T-helper 17 cell (primary cell): ENCODE measurements around the gene FYN. TPM values are rescaled to one million over a fixed set of nuclear protein-coding genes. Genes with fewer than 3 reads are reported as not detected.
"Not testable (repeated sequence)": the region's sequence is repeated elsewhere in the genome, so short reads cannot be mapped to it uniquely, and the experiment has no call there.

Experiments used
- ATAC-seq: fragments of 150-1000 bp; cut with Tn5 transposase; 2 replicates; pipeline ENCODE4 v1.10.0; 2021; ENCODE audit warnings: mild to moderate bottlenecking, moderate library complexity
- DNase-seq, 3 donors: peaks; one replicate each; pipeline versions ENCODE4 v3.0.0 to v3.0.0-alpha.2; 2020 to 2021
- H3K9me3 ChIP-seq: one replicate; pipeline ENCODE4 v1.7.0; 2013; ENCODE audit warnings: low read length, mild to moderate bottlenecking; ENCODE audit not compliant: control insufficient read depth, poor library complexity, severe bottlenecking
- H3K27ac Mint-ChIP-seq: one replicate; pipeline ENCODE4 v1.8.0; 2022; ENCODE audit warnings: mild to moderate bottlenecking, moderate library complexity, mixed read lengths
- H3K27me3 Mint-ChIP-seq: one replicate; pipeline ENCODE4 v1.8.0; 2022; ENCODE audit warnings: mixed read lengths
- H3K36me3 Mint-ChIP-seq: one replicate; pipeline ENCODE4 v1.8.0; 2022; ENCODE audit warnings: low read depth, mixed read lengths
- H3K4me1 Mint-ChIP-seq: one replicate; pipeline ENCODE4 v1.8.0; 2022; ENCODE audit warnings: mild to moderate bottlenecking, mixed read lengths
- H3K4me3 Mint-ChIP-seq: one replicate; pipeline ENCODE4 v1.8.0; 2022; ENCODE audit warnings: mild to moderate bottlenecking, moderate library complexity, mixed read lengths
- total RNA-seq, 4 donors: library from RNA in 2 of 4; stranded (reverse) in 2 of 4; gene quantifications; one replicate each; pipeline ENCODE4 v1.2.3 and lab custom pipeline; 2022 to 2026

FYN gene
- total RNA-seq, 2 donors from 2014 or later = 455 to 472 TPM

GRCh38 chr6:111685058-111685457 is 188.2 kb downstream of the FYN start:
- H3K4me1 Mint-ChIP-seq = peaks cover 69% of the 10 kb centered on the region
- peak overlapping the region; percentile 98 for H3K27ac Mint-ChIP-seq
- H3K9me3 ChIP-seq = no peaks in the 10 kb centered on the region
- peak overlapping the region; percentile 5 for H3K4me3 Mint-ChIP-seq
- peaks cover 18% of the 10 kb centered on the region for H3K36me3 Mint-ChIP-seq
- ATAC-seq = no peak
- DNase-seq = no peak
- H3K27me3 Mint-ChIP-seq = no peaks in the 10 kb centered on the region

DNA sequence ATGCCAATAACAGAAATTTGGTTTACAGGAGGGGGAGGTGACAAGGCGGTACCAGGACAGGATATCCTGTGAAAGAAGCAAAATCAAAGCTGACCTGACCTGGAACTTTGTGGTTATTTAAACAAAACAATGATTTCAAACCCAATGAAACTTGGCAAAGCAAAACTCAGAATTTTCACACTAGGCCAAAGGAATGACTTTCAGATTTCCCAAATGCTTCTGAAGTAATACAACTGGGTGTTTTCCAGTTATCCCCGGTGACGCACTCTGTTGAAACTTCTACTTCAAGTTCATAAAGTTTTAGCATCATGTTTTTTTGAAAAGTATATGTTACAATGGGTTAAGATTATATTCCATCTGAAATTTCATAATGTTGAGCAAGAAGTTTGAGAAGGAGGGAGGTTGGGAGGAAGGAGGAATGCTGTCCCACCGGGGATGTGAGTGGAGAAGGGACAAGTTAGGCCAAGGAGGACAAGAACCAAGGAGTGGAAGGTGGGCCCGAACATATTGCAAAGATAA is 189.4 kb downstream of the FYN start:
- no peaks in the 10 kb centered on the region for H3K9me3 ChIP-seq
- ATAC-seq (peak; percentile 57), DNase-seq (no peak)
- peaks cover 15% of the 10 kb centered on the region for H3K36me3 Mint-ChIP-seq
- peak overlapping the region; percentile 98 for H3K27ac Mint-ChIP-seq
- peak overlapping the region; percentile 77 for H3K4me3 Mint-ChIP-seq
- H3K4me1 Mint-ChIP-seq = peaks cover 72% of the 10 kb centered on the region
- no peaks in the 10 kb centered on the region for H3K27me3 Mint-ChIP-seq

DNA sequence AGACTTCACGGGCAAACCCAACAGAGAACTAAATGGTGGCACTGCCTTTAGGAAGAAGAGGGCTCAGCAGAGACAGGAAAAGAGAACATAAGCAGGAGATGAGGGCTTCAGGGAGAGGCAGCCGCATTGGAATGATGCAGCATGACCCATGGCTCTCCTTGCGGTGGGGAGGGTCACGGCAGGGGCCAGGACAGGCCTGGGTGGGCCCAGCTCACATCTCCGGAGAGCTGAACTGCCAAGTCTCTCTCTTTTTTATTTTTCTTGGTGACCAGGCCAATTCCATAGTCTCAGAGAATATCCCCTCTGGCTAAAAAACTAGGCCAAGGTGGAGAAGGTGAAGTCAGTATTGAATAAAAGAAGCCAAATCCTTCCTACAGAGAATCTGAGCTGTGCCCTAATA is 190.1 kb downstream of the FYN start:
- peak overlapping the region; percentile 98 for H3K27ac Mint-ChIP-seq
- no peaks in the 10 kb centered on the region for H3K27me3 Mint-ChIP-seq
- DNase-seq (no peak), ATAC-seq (no peak)
- H3K4me3 Mint-ChIP-seq = peak overlapping the region; percentile 57
- H3K9me3 ChIP-seq = no peaks in the 10 kb centered on the region
- peaks cover 74% of the 10 kb centered on the region for H3K4me1 Mint-ChIP-seq
- peaks cover 13% of the 10 kb centered on the region for H3K36me3 Mint-ChIP-seq

GRCh38 chr6:111681860-111682259 is 191.4 kb downstream of the FYN start:
- Mint-ChIP-seq H3K27ac (peak overlapping the region; percentile 98), H3K36me3 (peaks cover 13% of the 10 kb centered on the region), H3K4me1 (peaks cover 66% of the 10 kb centered on the region)

GRCh38 chr6:111680811-111681609 is 192.2 kb downstream of the FYN start:
- peak overlapping the region; percentile 98 for H3K27ac Mint-ChIP-seq
- not testable (repeated sequence) for DNase-seq, H3K27me3 Mint-ChIP-seq, ATAC-seq, H3K4me3 Mint-ChIP-seq, H3K9me3 ChIP-seq
- peaks cover 13% of the 10 kb centered on the region for H3K36me3 Mint-ChIP-seq
- peaks cover 67% of the 10 kb centered on the region for H3K4me1 Mint-ChIP-seq

More at GRCh38 chr6:111681860-111682259, 191.4 kb downstream of the FYN start:
- Mint-ChIP-seq H3K4me3 (no peak overlapping the region), H3K27me3 (no peaks in the 10 kb centered on the region)
- DNase-seq (no peak), ATAC-seq (no peak)
- H3K9me3 ChIP-seq = no peaks in the 10 kb centered on the region

DNA sequence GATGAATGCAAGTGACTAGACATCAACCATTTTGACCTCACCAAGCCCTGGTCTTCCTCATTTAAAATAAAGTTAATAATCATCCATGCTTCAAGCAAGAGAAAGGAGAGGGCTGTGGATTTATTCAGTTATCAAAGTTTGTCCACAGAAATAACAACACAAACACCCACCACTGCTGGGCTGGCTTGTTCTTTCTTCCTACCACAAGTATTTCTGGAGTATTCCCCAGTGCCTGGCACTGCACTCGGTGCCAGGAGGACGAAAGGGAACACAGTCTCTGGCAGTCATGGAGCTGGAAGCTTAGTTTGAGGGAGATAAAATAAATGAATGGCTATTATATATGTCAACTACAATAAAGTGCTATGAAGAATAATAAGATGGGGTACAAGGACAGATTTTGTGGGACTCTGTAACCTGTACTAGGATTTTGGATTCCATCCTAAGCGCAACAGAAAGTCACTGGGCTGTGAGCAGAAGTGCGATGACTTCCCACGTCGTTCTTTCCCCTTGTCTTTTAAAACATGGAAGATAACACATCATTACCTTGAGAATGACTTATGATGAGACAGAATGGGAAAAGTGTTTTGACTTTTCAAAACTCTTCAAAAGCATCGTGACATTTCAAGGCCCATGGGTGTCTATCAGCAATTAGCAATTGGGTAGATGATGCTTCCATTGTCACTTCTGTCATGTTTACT is 193.1 kb downstream of the FYN start:
- H3K4me3 Mint-ChIP-seq = no peak overlapping the region
- ATAC-seq (no peak), DNase-seq (no peak)
- H3K27ac Mint-ChIP-seq = peak overlapping the region; percentile 63
- no peaks in the 10 kb centered on the region for H3K9me3 ChIP-seq
- H3K36me3 Mint-ChIP-seq = peaks cover 13% of the 10 kb centered on the region
- H3K4me1 Mint-ChIP-seq = peaks cover 64% of the 10 kb centered on the region
- no peaks in the 10 kb centered on the region for H3K27me3 Mint-ChIP-seq

DNA sequence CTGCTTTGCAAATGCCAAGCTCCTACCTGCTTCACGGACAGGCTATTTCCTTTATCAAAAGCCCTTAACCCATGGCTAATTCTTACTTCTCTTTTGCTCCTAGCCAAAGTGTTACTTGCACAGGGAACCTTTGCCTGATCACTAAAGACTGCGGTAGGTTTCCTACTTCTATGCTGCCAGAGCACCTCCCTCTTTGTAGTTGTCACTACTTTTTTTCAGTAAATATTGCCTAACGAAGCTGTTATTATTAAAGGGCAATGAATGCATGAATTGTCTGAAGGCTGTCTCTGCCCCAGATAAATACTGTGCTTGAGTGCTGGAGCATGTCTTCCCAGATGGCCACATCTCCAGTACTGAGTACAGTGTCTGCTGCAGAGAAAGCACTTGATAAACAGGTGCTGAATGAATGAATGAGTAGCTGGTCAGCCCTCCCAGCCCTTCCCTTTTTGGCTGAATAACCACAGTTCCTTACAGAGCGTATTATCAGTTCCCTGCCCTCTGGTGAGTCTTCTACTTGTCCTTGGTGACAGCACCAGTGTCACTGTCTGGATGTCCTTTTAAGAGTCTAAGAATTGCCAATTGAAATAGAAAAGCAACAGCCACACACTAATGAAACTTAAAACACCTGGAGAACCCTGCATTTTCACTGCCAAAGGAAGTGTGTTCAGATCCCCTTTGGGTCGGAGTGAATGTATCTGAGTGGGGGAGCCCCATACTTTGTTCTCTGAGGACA is 194.0 kb downstream of the FYN start:
- DNase-seq (no peak), ATAC-seq (no peak)
- no peaks in the 10 kb centered on the region for H3K9me3 ChIP-seq
- H3K4me1 Mint-ChIP-seq = peaks cover 60% of the 10 kb centered on the region
- H3K36me3 Mint-ChIP-seq = peaks cover 11% of the 10 kb centered on the region
- no peak overlapping the region for H3K4me3 Mint-ChIP-seq
- no peaks in the 10 kb centered on the region for H3K27me3 Mint-ChIP-seq
- peak overlapping the region; percentile 63 for H3K27ac Mint-ChIP-seq

DNA sequence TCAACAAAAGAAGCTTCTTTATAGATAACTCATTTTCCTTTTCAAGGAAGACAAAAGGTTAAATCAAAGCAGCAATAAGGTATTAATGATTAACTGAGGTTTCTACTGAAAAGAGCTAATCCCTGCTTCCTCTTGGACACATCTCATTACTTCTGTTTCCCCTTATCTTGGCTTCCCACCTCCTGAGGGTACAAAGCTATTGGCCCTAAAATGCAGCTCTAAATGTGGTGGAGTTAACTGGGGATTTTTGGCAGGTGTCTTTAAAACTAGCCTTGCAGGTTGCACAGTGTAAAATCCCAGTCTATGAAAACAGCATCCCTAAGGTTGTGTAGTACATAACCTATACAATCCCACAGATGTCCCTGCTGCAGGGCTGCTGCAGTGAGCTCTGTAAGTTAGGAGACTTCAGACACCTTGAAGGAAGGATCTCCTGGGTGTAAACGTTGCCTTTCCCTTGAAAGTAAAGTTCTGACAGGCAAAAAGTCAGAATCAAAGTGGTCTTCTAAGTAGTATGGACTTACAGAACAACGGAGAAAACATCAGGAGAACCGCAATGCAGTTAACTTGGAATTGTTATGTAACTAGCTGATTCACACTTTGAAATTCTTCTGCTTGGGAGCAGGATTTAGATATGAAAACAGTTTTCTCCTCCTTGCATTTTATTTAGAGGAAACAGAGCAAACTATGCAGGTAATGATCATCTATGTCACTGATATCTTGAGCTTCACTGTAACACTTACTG is 195.8 kb downstream of the FYN start:
- H3K9me3 ChIP-seq = no peaks in the 10 kb centered on the region
- no peak overlapping the region for H3K4me3 Mint-ChIP-seq
- peaks cover 11% of the 10 kb centered on the region for H3K36me3 Mint-ChIP-seq
- DNase-seq = no peak
- ATAC-seq = no peak
- H3K4me1 Mint-ChIP-seq = peaks cover 43% of the 10 kb centered on the region
- no peaks in the 10 kb centered on the region for H3K27me3 Mint-ChIP-seq
- no peak overlapping the region for H3K27ac Mint-ChIP-seq

DNA sequence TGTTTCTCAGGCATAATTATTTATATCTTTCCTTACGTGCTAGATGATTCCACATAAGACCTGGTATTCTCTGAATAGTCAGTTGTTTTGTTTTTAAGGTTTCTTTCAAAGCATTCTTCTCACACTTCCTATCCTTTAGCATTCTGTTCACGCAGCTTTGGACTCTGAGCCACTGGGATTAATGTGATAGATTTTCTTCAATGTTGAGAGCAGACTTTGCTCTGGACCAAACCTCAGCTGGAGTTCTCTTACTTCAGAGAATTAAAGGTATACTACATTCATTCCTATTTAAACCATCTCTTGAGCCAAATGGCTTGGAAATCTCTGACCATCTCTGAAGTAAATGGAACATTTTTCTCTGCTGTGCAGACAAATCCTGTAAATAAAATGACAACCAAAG is 196.9 kb downstream of the FYN start:
- H3K9me3 ChIP-seq = no peaks in the 10 kb centered on the region
- Mint-ChIP-seq H3K4me3 (no peak overlapping the region), H3K4me1 (peaks cover 37% of the 10 kb centered on the region), H3K27ac (no peak overlapping the region), H3K27me3 (no peaks in the 10 kb centered on the region), H3K36me3 (peaks cover 8% of the 10 kb centered on the region)
- DNase-seq = no peak
- ATAC-seq = no peak

GRCh38 chr6:111674883-111675282 is 198.4 kb downstream of the FYN start:
- peaks cover 37% of the 10 kb centered on the region for H3K4me1 Mint-ChIP-seq
- no peak overlapping the region for H3K4me3 Mint-ChIP-seq
- ATAC-seq = no peak
- peak overlapping the region; percentile 92 for H3K27ac Mint-ChIP-seq
- H3K36me3 Mint-ChIP-seq = peaks cover 13% of the 10 kb centered on the region
- no peaks in the 10 kb centered on the region for H3K27me3 Mint-ChIP-seq
- no peak for DNase-seq
- no peaks in the 10 kb centered on the region for H3K9me3 ChIP-seq

- Mint-ChIP-seq H3K36me3 (peaks cover 13% of the 10 kb centered on the region), H3K27me3 (no peaks in the 10 kb centered on the region), H3K4me1 (peaks cover 33% of the 10 kb centered on the region), H3K27ac (peak overlapping the region; percentile 92), H3K4me3 (no peak overlapping the region)
- H3K9me3 ChIP-seq = no peaks in the 10 kb centered on the region
- DNase-seq (no peak), ATAC-seq (no peak)
Observed at GRCh38 chr6:111674413-111674812, 198.8 kb downstream of the FYN start.

DNA sequence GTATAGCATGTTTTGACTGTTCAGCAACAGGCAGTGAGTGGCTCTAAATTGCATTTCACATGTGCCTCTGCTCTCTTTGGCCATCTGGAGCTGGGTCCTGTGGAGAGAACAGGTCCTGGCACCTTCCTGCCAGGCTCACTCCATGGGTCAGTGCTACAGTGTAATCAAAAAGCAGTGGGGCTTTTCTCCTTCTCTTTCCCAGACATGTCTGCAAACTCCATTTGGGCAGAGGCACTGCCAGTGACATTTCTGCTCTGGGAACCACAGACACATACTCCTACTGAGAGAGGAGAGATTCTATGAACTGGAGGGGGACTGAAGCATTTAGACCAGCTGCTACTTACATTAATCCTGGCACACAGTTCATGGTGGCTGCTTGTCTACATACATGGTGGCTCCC is 199.3 kb downstream of the FYN start:
- H3K27ac Mint-ChIP-seq = peak overlapping the region; percentile 92
- no peak overlapping the region for H3K4me3 Mint-ChIP-seq
- peaks cover 11% of the 10 kb centered on the region for H3K36me3 Mint-ChIP-seq
- no peaks in the 10 kb centered on the region for H3K27me3 Mint-ChIP-seq
- no peaks in the 10 kb centered on the region for H3K9me3 ChIP-seq
- no peak for ATAC-seq
- DNase-seq = no peak
- peaks cover 28% of the 10 kb centered on the region for H3K4me1 Mint-ChIP-seq
